Transverse colon (tissue), 3 donors: ENCODE measurements around the gene EID3.

Source experiments
- POLR2A ChIP-seq: fragments of 450-650 bp; IDR thresholded peaks from one replicate; pipeline ENCODE4 v1.6.1; 2016; ENCODE audit warnings: antibody characterized with exemption, mild to moderate bottlenecking, moderate library complexity
- TF ChIP-seq, protein P1 (sequence below), 5 experiments: fragments of 200-600 bp in 3 of 5; fragments of 450-650 bp in 2 of 5; sonication (generic) in 3 of 5; IDR thresholded peaks; 1 replicate in 2 of 5; 2 replicates in 3 of 5; pipeline ENCODE4 v1.5.1; 2016 to 2017; ENCODE audit warnings: antibody characterized with exemption in 5 of 5, inconsistent platforms in 3 of 5, mild to moderate bottlenecking in 2 of 5, moderate library complexity in 1 of 5

DNA sequence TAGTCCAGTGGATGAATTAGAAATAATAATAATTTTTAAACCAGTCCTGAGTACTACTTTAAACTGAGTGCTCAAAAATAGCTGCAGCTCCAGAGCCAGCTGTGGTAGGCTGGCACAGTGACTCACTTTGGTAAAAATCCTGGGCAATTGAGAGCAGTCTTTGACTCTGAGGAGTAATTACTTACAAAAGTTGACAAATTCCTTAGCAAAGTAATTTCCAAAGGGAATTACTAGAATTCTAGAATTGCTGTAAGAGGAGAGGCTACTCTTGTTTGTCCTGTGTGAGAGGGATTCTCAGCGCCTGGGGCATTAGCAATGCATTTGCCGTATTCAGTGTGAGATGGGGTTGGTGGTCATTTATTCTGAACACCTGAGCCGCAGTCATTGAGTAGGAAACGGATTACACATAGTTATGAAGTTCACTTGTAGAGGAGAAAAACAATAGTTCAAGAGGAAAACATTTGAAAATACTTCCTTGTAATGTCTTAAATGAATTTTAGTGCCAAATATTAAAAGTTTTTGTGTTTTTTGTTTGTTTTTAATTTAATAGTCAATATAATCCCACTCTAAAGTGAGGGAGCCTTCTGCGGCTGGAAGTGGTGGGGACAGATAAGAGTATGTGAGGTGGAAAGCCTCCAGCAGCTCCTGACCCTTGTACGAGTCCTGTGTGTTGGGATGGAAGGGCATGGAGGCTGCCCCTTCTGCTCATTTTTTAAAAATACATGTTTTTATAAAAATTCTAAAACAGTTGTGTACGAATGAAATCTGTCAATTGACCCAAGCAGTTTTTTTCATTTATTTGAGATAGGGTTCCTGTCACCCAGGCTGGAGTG, 41.9 kb downstream of the EID3 start:
- TF ChIP-seq, protein P1, sequence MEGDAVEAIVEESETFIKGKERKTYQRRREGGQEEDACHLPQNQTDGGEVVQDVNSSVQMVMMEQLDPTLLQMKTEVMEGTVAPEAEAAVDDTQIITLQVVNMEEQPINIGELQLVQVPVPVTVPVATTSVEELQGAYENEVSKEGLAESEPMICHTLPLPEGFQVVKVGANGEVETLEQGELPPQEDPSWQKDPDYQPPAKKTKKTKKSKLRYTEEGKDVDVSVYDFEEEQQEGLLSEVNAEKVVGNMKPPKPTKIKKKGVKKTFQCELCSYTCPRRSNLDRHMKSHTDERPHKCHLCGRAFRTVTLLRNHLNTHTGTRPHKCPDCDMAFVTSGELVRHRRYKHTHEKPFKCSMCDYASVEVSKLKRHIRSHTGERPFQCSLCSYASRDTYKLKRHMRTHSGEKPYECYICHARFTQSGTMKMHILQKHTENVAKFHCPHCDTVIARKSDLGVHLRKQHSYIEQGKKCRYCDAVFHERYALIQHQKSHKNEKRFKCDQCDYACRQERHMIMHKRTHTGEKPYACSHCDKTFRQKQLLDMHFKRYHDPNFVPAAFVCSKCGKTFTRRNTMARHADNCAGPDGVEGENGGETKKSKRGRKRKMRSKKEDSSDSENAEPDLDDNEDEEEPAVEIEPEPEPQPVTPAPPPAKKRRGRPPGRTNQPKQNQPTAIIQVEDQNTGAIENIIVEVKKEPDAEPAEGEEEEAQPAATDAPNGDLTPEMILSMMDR (IDR thresholded peaks at IDR 0.05), result no peak
- no peak for TF ChIP-seq POLR2A
